NCI-H510A treated with DMSO at 0.1 percent for 48 hours (cell line): ENCODE data around the gene PRSS2.
"Not testable (repeated sequence)": the region's sequence is repeated elsewhere in the genome, so short reads cannot be mapped to it uniquely, and the experiment has no call there.

Source experiments
- DNase-seq: peaks from one replicate; lab custom pipeline; 2025; lab: John Stamatoyannopoulos, UW

The PRSS2 gene

GRCh38 chr7:142759433-142759832, 11.3 kb upstream of the PRSS2 start:
- DNase-seq: no peak

- DNase-seq: no peak
These were observed 10.6 kb upstream of the PRSS2 start for GRCh38 chr7:142760071-142760642.

- DNase-seq: not testable (repeated sequence)
These were observed 9.2 kb upstream of the PRSS2 start for GRCh38 chr7:142761606-142762005.

- no peak for DNase-seq
These were observed 8.7 kb upstream of the PRSS2 start for GRCh38 chr7:142762104-142762503.

GRCh38 chr7:142767451-142767850, 3.3 kb upstream of the PRSS2 start:
- no peak for DNase-seq

- DNase-seq: no peak
These were observed 2.9 kb upstream of the PRSS2 start for GRCh38 chr7:142767861-142768260.

- DNase-seq: not testable (repeated sequence)
These were observed 1.9 kb upstream of the PRSS2 start for GRCh38 chr7:142768885-142769284.

- no peak for DNase-seq
These were observed 568 bp downstream of the PRSS2 start for GRCh38 chr7:142771353-142771723.

GRCh38 chr7:142772051-142772450, 1.3 kb downstream of the PRSS2 start:
- DNase-seq: no peak

GRCh38 chr7:142772673-142773072, 1.9 kb downstream of the PRSS2 start:
- no peak for DNase-seq

GRCh38 chr7:142773230-142773629, 2.5 kb downstream of the PRSS2 start:
- no peak for DNase-seq

GRCh38 chr7:142773937-142774744, 3.4 kb downstream of the PRSS2 start:
- DNase-seq: no peak

- no peak for DNase-seq
These were observed 4.1 kb downstream of the PRSS2 start for GRCh38 chr7:142774826-142775225.

- DNase-seq: not testable (repeated sequence)
These were observed 4.8 kb downstream of the PRSS2 start for GRCh38 chr7:142775351-142776115.

- DNase-seq: no peak
These were observed 5.6 kb downstream of the PRSS2 start for GRCh38 chr7:142776206-142776844.

GRCh38 chr7:142776845-142777225, 6.1 kb downstream of the PRSS2 start:
- not testable (repeated sequence) for DNase-seq

- DNase-seq: no peak
These were observed 6.5 kb downstream of the PRSS2 start for GRCh38 chr7:142777318-142777717.

GRCh38 chr7:142782922-142783900, 12.4 kb downstream of the PRSS2 start:
- DNase-seq: peak; percentile 7

- no peak for DNase-seq
These were observed 13.3 kb downstream of the PRSS2 start for GRCh38 chr7:142784096-142784495.

- DNase-seq: no peak
These were observed 13.9 kb downstream of the PRSS2 start for GRCh38 chr7:142784716-142785115.

- no peak for DNase-seq
These were observed 15.1 kb downstream of the PRSS2 start for GRCh38 chr7:142785841-142786250.
